ENCODE measurements around the gene DYNLRB1.

- no peak for TF ChIP-seq REST (IDR thresholded peaks at IDR 0.05; ENCODE audit: insufficient read depth in 1 of 2, low read depth in 2 of 2, low read length in 2 of 2)
- no peak for TF ChIP-seq POLR2AphosphoS5 (IDR thresholded peaks at IDR 0.05; ENCODE audit: low read depth, low read length)
- no peak for TF ChIP-seq SIN3A (IDR thresholded peaks at IDR 0.05; ENCODE audit: borderline replicate concordance, insufficient read depth, low read length)
- no peak for TF ChIP-seq TAF1 (IDR thresholded peaks at IDR 0.05; ENCODE audit: borderline replicate concordance, insufficient read depth, low read length)
Observed at GRCh38 chr20:34485068-34485634, 31.1 kb upstream of the DYNLRB1 start.
